OCI-LY1 (cell line): ENCODE measurements around the gene ACACA.

Experiments used
- H2AFZ ChIP-seq: fragments of 200-600 bp; sonication (generic), shearing (Covaris generic); 2 replicates; pipeline ENCODE4 v1.6.0; 2014; ENCODE audit warnings: antibody characterized with exemption, mild to moderate bottlenecking, low read length
- H3F3A ChIP-seq: fragments of 200-600 bp; sonication (generic), shearing (Covaris generic); 2 replicates; pipeline ENCODE4 v1.6.0; 2014; ENCODE audit warnings: mild to moderate bottlenecking, antibody characterized with exemption, low read length, moderate library complexity; ENCODE audit not compliant: insufficient read depth
- H3K27ac ChIP-seq: fragments of 200-600 bp; sonication (generic); 2 replicates; pipeline ENCODE4 v1.5.1; 2014; ENCODE audit warnings: low read length, mixed run types, mild to moderate bottlenecking, low read depth; ENCODE audit not compliant: poor library complexity, severe bottlenecking
- H3K27me3 ChIP-seq: fragments of 200-600 bp; sonication (generic); 2 replicates; pipeline ENCODE4 v1.6.0; 2014; ENCODE audit warnings: antibody characterized with exemption, mild to moderate bottlenecking, low read length, moderate library complexity; ENCODE audit not compliant: insufficient read depth
- H3K36me3 ChIP-seq: fragments of 200-600 bp; sonication (generic); 2 replicates; pipeline ENCODE4 v1.6.1; 2014; ENCODE audit warnings: mild to moderate bottlenecking, antibody characterized with exemption, low read length, moderate library complexity, mixed read lengths; ENCODE audit not compliant: insufficient read depth
- H3K4me1 ChIP-seq: fragments of 200-600 bp; sonication (generic); 2 replicates; pipeline ENCODE4 v1.5.1; 2014; ENCODE audit warnings: mild to moderate bottlenecking, low read length, moderate library complexity; ENCODE audit not compliant: insufficient read depth, severe bottlenecking
- H3K4me2 ChIP-seq: fragments of 200-600 bp; sonication (generic), shearing (Covaris generic); 2 replicates; pipeline ENCODE4 v1.6.1; 2014; ENCODE audit warnings: low read length
- H3K4me3 ChIP-seq: fragments of 200-600 bp; sonication (generic); 2 replicates; pipeline ENCODE4 v1.5.1; 2014; ENCODE audit warnings: low read length, low read depth, mild to moderate bottlenecking, mixed read lengths; ENCODE audit not compliant: poor library complexity, severe bottlenecking
- H3K79me2 ChIP-seq: fragments of 200-600 bp; shearing (Covaris generic); 2 replicates; pipeline ENCODE4 v1.6.1; 2016; ENCODE audit warnings: mixed run types, low read length, mixed read lengths; ENCODE audit not compliant: insufficient read depth
- H3K9ac ChIP-seq: fragments of 200-600 bp; sonication (generic), shearing (Covaris generic); 2 replicates; pipeline ENCODE4 v1.6.1; 2014; ENCODE audit warnings: mild to moderate bottlenecking, low read length, mixed read lengths
- H3K9me2 ChIP-seq: fragments of 200-600 bp; sonication (generic), shearing (Covaris generic); 2 replicates; pipeline ENCODE4 v1.6.1; 2014; ENCODE audit warnings: low read depth, mild to moderate bottlenecking, low read length, mixed read lengths
- H3K9me3 ChIP-seq: fragments of 200-600 bp; shearing (Covaris generic); 2 replicates; pipeline ENCODE4 v1.6.1; 2014; ENCODE audit warnings: low read length, mixed read lengths
- H4K20me1 ChIP-seq: fragments of 200-600 bp; sonication (generic), shearing (Covaris generic); 2 replicates; pipeline ENCODE4 v1.6.0; 2016; ENCODE audit warnings: mild to moderate bottlenecking, low read length; ENCODE audit not compliant: insufficient read depth
- EZH2 ChIP-seq: fragments of 200-600 bp; sonication (generic), shearing (Covaris generic); IDR thresholded peaks from 2 replicates; pipeline ENCODE4 v1.8.0; 2017; ENCODE audit warnings: borderline replicate concordance, mixed run types, mild to moderate bottlenecking, antibody characterized with exemption, low read length, moderate library complexity, mixed read lengths
- TF ChIP-seq, protein P1 (sequence below): fragments of 200-600 bp; sonication (generic), shearing (Covaris generic); IDR thresholded peaks from 2 replicates; pipeline ENCODE4 v1.5.1; 2017; ENCODE audit warnings: mild to moderate bottlenecking, antibody characterized with exemption, low read length, moderate library complexity, mixed read lengths

Gene ACACA

DNA sequence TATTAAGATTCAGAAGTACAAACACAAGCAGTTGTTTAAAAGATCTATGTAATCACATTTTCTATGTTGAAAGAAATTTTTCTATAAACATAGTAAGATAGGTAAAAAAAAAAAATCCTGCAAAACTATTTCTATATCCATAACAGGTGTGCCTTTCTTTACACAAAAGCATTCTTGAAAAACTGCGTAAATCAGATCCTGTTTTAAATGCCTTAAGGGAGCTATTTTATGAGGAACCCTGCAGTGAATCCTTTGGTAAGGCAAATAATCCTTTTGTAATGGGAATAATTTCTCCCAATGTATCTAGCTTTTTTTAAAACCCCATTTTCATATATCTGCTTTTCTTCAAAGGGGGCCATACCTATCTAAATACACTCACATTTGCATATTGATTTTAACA lies 300.6 kb downstream of the ACACA start:
- Histone ChIP-seq H3F3A (no peaks in the 10 kb centered on the region), H3K27me3 (no peaks in the 10 kb centered on the region), H2AFZ (no peak overlapping the region), H3K9me2 (no peaks in the 10 kb centered on the region), H3K79me2 (no peaks in the 10 kb centered on the region), H3K4me1 (no peaks in the 10 kb centered on the region), H3K9ac (no peak overlapping the region), H3K9me3 (no peaks in the 10 kb centered on the region), H3K27ac (no peak overlapping the region), H3K36me3 (peaks cover 83% of the 10 kb centered on the region), H3K4me3 (no peak overlapping the region), H3K4me2 (no peak overlapping the region), H4K20me1 (no peaks in the 10 kb centered on the region)
- TF ChIP-seq EZH2: no peak
- TF ChIP-seq, protein P1, sequence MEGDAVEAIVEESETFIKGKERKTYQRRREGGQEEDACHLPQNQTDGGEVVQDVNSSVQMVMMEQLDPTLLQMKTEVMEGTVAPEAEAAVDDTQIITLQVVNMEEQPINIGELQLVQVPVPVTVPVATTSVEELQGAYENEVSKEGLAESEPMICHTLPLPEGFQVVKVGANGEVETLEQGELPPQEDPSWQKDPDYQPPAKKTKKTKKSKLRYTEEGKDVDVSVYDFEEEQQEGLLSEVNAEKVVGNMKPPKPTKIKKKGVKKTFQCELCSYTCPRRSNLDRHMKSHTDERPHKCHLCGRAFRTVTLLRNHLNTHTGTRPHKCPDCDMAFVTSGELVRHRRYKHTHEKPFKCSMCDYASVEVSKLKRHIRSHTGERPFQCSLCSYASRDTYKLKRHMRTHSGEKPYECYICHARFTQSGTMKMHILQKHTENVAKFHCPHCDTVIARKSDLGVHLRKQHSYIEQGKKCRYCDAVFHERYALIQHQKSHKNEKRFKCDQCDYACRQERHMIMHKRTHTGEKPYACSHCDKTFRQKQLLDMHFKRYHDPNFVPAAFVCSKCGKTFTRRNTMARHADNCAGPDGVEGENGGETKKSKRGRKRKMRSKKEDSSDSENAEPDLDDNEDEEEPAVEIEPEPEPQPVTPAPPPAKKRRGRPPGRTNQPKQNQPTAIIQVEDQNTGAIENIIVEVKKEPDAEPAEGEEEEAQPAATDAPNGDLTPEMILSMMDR: no peak

DNA sequence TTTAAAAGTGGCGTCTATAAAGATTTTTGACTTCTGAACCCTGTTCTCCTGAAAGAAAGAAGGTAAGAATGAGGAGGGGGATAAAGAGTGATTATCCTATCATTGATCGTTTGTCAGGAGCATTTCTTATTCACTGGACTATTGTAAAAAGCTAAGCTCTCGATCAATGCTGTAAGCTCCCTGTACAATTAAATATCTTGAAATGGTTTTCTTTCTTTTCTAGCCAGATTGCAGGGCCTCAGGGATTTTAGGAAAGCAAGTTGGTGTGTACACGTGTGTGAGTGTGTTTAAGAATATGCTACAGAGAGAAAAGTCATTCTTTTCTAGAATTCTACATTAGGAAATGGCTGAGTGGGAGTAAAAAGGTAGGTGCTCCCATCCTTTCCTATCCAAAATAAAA lies 303.4 kb downstream of the ACACA start:
- Histone ChIP-seq H3K36me3 (peaks cover 65% of the 10 kb centered on the region), H3K4me1 (no peaks in the 10 kb centered on the region), H3K9me3 (no peaks in the 10 kb centered on the region), H3K79me2 (no peaks in the 10 kb centered on the region), H4K20me1 (no peaks in the 10 kb centered on the region), H3K9me2 (no peaks in the 10 kb centered on the region), H3F3A (no peaks in the 10 kb centered on the region), H3K27ac (no peak overlapping the region), H3K9ac (no peak overlapping the region), H3K4me2 (no peak overlapping the region), H3K27me3 (no peaks in the 10 kb centered on the region), H3K4me3 (no peak overlapping the region), H2AFZ (no peak overlapping the region)
- TF ChIP-seq, protein P1: no peak
- TF ChIP-seq EZH2: no peak

DNA sequence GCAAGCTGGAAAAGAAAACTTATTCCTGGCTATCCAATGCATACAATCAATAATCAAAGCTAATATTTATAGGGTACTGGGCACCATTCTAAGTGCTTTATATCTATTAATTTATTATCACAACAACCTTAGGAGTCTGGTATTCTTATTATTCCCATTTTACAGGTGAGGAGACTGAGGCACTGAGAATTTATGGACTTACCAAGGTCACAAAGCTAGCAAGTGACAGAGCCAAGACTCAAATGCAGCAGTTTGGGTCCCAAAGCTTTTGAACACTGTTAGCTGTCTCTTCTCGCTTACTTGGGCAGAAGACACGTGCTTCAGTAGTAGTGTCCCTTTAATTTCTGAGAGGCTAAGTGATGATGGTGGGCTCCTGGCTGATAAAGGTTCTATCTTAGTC lies 305.3 kb downstream of the ACACA start:
- Histone ChIP-seq H3K27me3 (no peaks in the 10 kb centered on the region), H3K36me3 (peaks cover 67% of the 10 kb centered on the region), H3K4me1 (no peaks in the 10 kb centered on the region), H3K9ac (no peak overlapping the region), H3K4me3 (no peak overlapping the region), H3F3A (no peaks in the 10 kb centered on the region), H3K9me2 (no peaks in the 10 kb centered on the region), H3K9me3 (no peaks in the 10 kb centered on the region), H3K4me2 (no peak overlapping the region), H3K27ac (no peak overlapping the region), H3K79me2 (no peaks in the 10 kb centered on the region), H4K20me1 (no peaks in the 10 kb centered on the region), H2AFZ (no peak overlapping the region)
- TF ChIP-seq EZH2: no peak
- TF ChIP-seq, protein P1: no peak
